ENCODE results near the gene PTGIS. TPM values are rescaled to one million over a fixed set of nuclear protein-coding genes. Genes with fewer than 3 reads are reported as not detected.
"Not testable (repeated sequence)": the region's sequence is repeated elsewhere in the genome, so short reads cannot be mapped to it uniquely, and the experiment has no call there.

Gene PTGIS
- total RNA-seq, 1 donor from 2014 or later, result 1.8 TPM

- no peak for DNase-seq (ENCODE audit: low read depth, low spot score)
Measured at GRCh38 chr20:49579874-49580812, 12.2 kb upstream of the PTGIS start.

GRCh38 chr20:49579195-49579594, 11.3 kb upstream of the PTGIS start:
- no peak for DNase-seq (ENCODE audit: low read depth, low spot score)

- DNase-seq (ENCODE audit: low read depth, low spot score), result no peak
Measured at GRCh38 chr20:49578436-49578835, 10.5 kb upstream of the PTGIS start.

GRCh38 chr20:49575551-49576060, 7.7 kb upstream of the PTGIS start:
- no peak for DNase-seq (ENCODE audit: low read depth, low spot score)

GRCh38 chr20:49573900-49574416, 6.0 kb upstream of the PTGIS start:
- DNase-seq (ENCODE audit: low read depth, low spot score), result no peak

GRCh38 chr20:49572857-49573256, 4.9 kb upstream of the PTGIS start:
- no peak for DNase-seq (ENCODE audit: low read depth, low spot score)

- no peak for DNase-seq (ENCODE audit: low read depth, low spot score)
Measured at GRCh38 chr20:49571553-49571835, 3.6 kb upstream of the PTGIS start.

- DNase-seq (ENCODE audit: low read depth, low spot score), result no peak
Measured at GRCh38 chr20:49570828-49571552, 3.1 kb upstream of the PTGIS start.

- DNase-seq (ENCODE audit: low read depth, low spot score), result no peak
Measured at GRCh38 chr20:49570161-49570827, 2.4 kb upstream of the PTGIS start.

GRCh38 chr20:49569411-49570115, 1.6 kb upstream of the PTGIS start:
- DNase-seq (ENCODE audit: low read depth, low spot score), result no peak

GRCh38 chr20:49568278-49569151, 578 bp upstream of the PTGIS start:
- DNase-seq (ENCODE audit: low read depth, low spot score), result no peak

- DNase-seq (ENCODE audit: low read depth, low spot score), result no peak
Measured at GRCh38 chr20:49566401-49567364, 1.3 kb downstream of the PTGIS start.

GRCh38 chr20:49564991-49565390, 2.9 kb downstream of the PTGIS start:
- DNase-seq (ENCODE audit: low read depth, low spot score), result not testable (repeated sequence)

- no peak for DNase-seq (ENCODE audit: low read depth, low spot score)
Measured at GRCh38 chr20:49563015-49563980, 4.6 kb downstream of the PTGIS start.

GRCh38 chr20:49562311-49563014, 5.5 kb downstream of the PTGIS start:
- peak; percentile 85 for DNase-seq (ENCODE audit: low read depth, low spot score)

- DNase-seq (ENCODE audit: low read depth, low spot score), result no peak
Measured at GRCh38 chr20:49561806-49562205, 6.1 kb downstream of the PTGIS start.

GRCh38 chr20:49561256-49561655, 6.7 kb downstream of the PTGIS start:
- DNase-seq (ENCODE audit: low read depth, low spot score), result no peak
